ENCODE measurements around the gene SLC6A19. TPM values are rescaled to one million over a fixed set of nuclear protein-coding genes. Genes with fewer than 3 reads are reported as not detected.
A peak's percentile ranks its signal among the peaks of the same experiment; 100 is the strongest.

The SLC6A19 gene
- total RNA-seq, 1 donor from 2014 or later = not detected

DNA sequence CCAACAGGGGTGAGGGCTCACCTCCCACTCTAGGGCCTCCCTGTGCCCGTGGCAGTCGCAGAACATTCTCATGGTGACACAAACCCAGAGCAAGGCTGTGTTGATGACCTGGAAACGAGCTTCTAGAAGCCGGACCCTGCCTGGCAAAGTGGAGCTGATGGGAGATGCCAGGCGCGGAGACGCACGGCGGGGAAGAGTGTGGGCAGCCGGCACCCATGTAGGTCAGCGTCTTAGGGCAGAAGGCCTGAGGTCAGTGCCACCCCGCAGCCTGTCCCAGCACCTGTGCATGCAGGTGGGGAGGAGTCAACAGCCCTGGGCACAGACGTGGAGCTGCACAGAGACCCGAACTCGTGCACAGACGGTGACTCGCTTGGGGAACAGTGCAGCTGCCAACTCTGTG is 29.2 kb downstream of the SLC6A19 start:
- Mint-ChIP-seq H3K27me3 (ENCODE audit: insufficient read depth, low read depth) (peaks cover 13% of the 10 kb centered on the region), H3K36me3 (no peaks in the 10 kb centered on the region), H3K9me3 (peaks cover 5% of the 10 kb centered on the region), H3K27ac (peak overlapping the region; percentile 66), H3K4me1 (peaks cover 6% of the 10 kb centered on the region), H3K4me3 (no peak overlapping the region)
- Histone ChIP-seq H3K27me3 (no peaks in the 10 kb centered on the region), H3K4me1 (no peaks in the 10 kb centered on the region), H2AFZ (replicated peaks) (no peak overlapping the region), H3K4me3 (no peak overlapping the region), H3K36me3 (no peaks in the 10 kb centered on the region), H3K27ac (no peak overlapping the region), H3F3A (ENCODE audit: low read depth) (no peaks in the 10 kb centered on the region), H3K9ac (no peak overlapping the region), H3K4me2 (no peak overlapping the region), H3K9me3 (ENCODE audit: low read depth) (no peaks in the 10 kb centered on the region), H3K79me2 (ENCODE audit: low read depth) (no peaks in the 10 kb centered on the region), H4K20me1 (ENCODE audit: low read depth) (no peaks in the 10 kb centered on the region)
- no peak for DNase-seq (ENCODE audit: low spot score)
- TF ChIP-seq EZH2 (IDR thresholded peaks at IDR 0.05) (no peak), EZH2phosphoT487 (IDR thresholded peaks at IDR 0.05) (no peak), CTCF (IDR thresholded peaks at IDR 0.05) (no peak)

GRCh38 chr5:1231354-1231905 is 30.0 kb downstream of the SLC6A19 start:
- TF ChIP-seq EZH2 (IDR thresholded peaks at IDR 0.05) (no peak), CTCF (IDR thresholded peaks at IDR 0.05) (no peak), EZH2phosphoT487 (IDR thresholded peaks at IDR 0.05) (no peak)
- DNase-seq (ENCODE audit: low spot score) = no peak
- no peaks in the 10 kb centered on the region for H3F3A ChIP-seq (ENCODE audit: low read depth)

GRCh38 chr5:1232780-1233179 is 31.4 kb downstream of the SLC6A19 start:
- H3K4me2 ChIP-seq = no peak overlapping the region
- no peak overlapping the region for H3K9ac ChIP-seq
- no peak overlapping the region for H3K4me3 Mint-ChIP-seq
- no peaks in the 10 kb centered on the region for H3K36me3 Mint-ChIP-seq
- no peaks in the 10 kb centered on the region for H3K9me3 ChIP-seq (ENCODE audit: low read depth)
- H3K27me3 Mint-ChIP-seq (ENCODE audit: insufficient read depth, low read depth) = peaks cover 11% of the 10 kb centered on the region
- H3K79me2 ChIP-seq (ENCODE audit: low read depth) = no peaks in the 10 kb centered on the region
- no peak overlapping the region for H3K27ac Mint-ChIP-seq
- H3K4me1 ChIP-seq = no peaks in the 10 kb centered on the region
- DNase-seq (ENCODE audit: low spot score) = no peak
- TF ChIP-seq CTCF (IDR thresholded peaks at IDR 0.05) = no peak
- peaks cover 19% of the 10 kb centered on the region for H3K9me3 Mint-ChIP-seq
- H3K36me3 ChIP-seq = no peaks in the 10 kb centered on the region
- H3K27me3 ChIP-seq = no peaks in the 10 kb centered on the region
- no peaks in the 10 kb centered on the region for H3F3A ChIP-seq (ENCODE audit: low read depth)
- no peak overlapping the region for H3K27ac ChIP-seq
- no peaks in the 10 kb centered on the region for H4K20me1 ChIP-seq (ENCODE audit: low read depth)
- no peak overlapping the region for H3K4me3 ChIP-seq
- peaks cover 2% of the 10 kb centered on the region for H3K4me1 Mint-ChIP-seq
- H2AFZ ChIP-seq (replicated peaks) = no peak overlapping the region

More at GRCh38 chr5:1231354-1231905, 30.0 kb downstream of the SLC6A19 start:
- Histone ChIP-seq H3K4me1 (no peaks in the 10 kb centered on the region), H2AFZ (replicated peaks) (no peak overlapping the region), H3K4me2 (no peak overlapping the region), H3K4me3 (no peak overlapping the region), H4K20me1 (ENCODE audit: low read depth) (no peaks in the 10 kb centered on the region), H3K27ac (no peak overlapping the region), H3K9ac (no peak overlapping the region), H3K79me2 (ENCODE audit: low read depth) (no peaks in the 10 kb centered on the region), H3K27me3 (no peaks in the 10 kb centered on the region), H3K36me3 (no peaks in the 10 kb centered on the region), H3K9me3 (ENCODE audit: low read depth) (no peaks in the 10 kb centered on the region)
- Mint-ChIP-seq H3K4me3 (no peak overlapping the region), H3K9me3 (peaks cover 13% of the 10 kb centered on the region), H3K36me3 (no peaks in the 10 kb centered on the region), H3K27ac (no peak overlapping the region), H3K27me3 (ENCODE audit: insufficient read depth, low read depth) (peaks cover 14% of the 10 kb centered on the region), H3K4me1 (peaks cover 6% of the 10 kb centered on the region)

All from neural progenitor cell (in vitro differentiated cells).